Mammary epithelial cell (primary cell): ENCODE results near the gene CDADC1.

Experiments used
- EZH2 ChIP-seq: IDR thresholded peaks from 2 replicates; pipeline ENCODE4 v1.6.1; 2012; ENCODE audit warnings: low read length, inconsistent platforms, borderline replicate concordance
- TF ChIP-seq, protein P1 (sequence below), 2 donors: IDR thresholded peaks in 1 of 2; conservative IDR thresholded peaks in 1 of 2; 2 replicates each; pipeline ENCODE4 v1.5.1; 2011 to 2012; ENCODE audit warnings: inconsistent platforms in 2 of 2, low read length in 2 of 2, mild to moderate bottlenecking in 2 of 2, control low read depth in 1 of 2, low read depth in 1 of 2; ENCODE audit not compliant: insufficient read depth in 1 of 2; ENCODE audit errors: extremely low read depth in 1 of 2

DNA sequence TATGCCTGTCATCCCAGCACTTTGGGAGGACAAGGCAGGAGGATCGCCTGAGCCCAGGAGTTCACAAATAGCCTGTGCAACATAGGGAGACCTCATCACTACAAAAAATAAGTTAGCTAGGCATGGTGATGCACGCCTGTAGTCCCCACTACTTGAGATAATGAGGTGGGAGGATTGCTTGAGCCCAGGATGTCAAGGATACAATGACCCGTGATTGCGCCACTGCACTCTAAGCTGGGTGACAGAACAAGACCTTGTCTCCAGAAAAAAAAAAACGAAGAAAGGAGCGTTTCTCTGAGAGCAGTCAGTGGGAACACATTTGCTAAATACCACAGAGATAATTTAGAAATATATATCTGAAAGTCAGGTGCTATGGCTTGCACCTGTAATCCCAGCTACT lies 11.9 kb downstream of the CDADC1 start:
- TF ChIP-seq, protein P1, sequence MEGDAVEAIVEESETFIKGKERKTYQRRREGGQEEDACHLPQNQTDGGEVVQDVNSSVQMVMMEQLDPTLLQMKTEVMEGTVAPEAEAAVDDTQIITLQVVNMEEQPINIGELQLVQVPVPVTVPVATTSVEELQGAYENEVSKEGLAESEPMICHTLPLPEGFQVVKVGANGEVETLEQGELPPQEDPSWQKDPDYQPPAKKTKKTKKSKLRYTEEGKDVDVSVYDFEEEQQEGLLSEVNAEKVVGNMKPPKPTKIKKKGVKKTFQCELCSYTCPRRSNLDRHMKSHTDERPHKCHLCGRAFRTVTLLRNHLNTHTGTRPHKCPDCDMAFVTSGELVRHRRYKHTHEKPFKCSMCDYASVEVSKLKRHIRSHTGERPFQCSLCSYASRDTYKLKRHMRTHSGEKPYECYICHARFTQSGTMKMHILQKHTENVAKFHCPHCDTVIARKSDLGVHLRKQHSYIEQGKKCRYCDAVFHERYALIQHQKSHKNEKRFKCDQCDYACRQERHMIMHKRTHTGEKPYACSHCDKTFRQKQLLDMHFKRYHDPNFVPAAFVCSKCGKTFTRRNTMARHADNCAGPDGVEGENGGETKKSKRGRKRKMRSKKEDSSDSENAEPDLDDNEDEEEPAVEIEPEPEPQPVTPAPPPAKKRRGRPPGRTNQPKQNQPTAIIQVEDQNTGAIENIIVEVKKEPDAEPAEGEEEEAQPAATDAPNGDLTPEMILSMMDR (conservative IDR thresholded peaks at IDR 0.05 in 1 of 2, IDR thresholded peaks at IDR 0.05 in 1 of 2; ENCODE audit: extremely low read depth in 1 of 2, insufficient read depth in 1 of 2, low read depth in 1 of 2, low read length in 2 of 2), result no peak
- no peak for TF ChIP-seq EZH2
